LoVo (cell line): ENCODE measurements around the gene KCTD13.
"Not testable (repeated sequence)": the region's sequence is repeated elsewhere in the genome, so short reads cannot be mapped to it uniquely, and the experiment has no call there.

ENCODE experiments used
- DNase-seq: peaks from one replicate; pipeline ENCODE4 v3.0.0-alpha.2; 2016; ENCODE audit warnings: low spot score

Gene KCTD13

DNA sequence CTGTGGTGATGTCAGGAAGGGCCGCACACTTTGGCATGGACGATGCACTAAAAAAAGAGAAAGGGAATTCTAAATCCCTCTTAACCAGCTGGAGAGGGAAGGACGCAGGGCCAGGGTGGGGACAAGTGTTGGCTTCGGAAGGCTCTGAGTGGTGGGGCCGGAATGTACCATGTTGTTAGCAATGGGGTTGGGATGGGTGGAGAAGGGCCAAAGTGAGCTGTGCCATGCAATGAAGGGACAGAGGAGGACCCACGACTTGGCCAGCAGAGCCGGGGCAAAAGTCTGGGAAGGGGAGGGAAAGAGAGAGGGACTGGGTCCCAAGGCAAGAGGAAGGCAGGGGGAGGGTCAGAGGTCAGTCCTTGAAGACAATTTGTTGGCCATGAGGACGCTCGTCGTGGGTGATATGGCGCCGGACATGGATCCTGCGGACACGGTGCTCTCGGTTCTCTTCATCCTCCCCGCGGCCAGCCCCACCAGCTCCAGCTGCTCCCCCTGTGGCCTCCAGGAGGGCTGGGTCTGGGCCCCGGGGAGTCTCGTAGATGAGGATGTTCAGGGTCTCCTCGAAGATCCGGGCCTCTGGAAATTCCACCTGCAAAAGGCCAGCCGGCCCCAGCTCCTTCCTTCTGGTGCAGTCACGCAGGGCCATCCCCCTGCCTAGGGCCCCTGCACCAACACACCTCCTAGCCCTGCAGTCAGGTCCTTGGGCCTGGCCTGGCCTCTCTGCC is 19.3 kb downstream of the KCTD13 start:
- no peak for DNase-seq

DNA sequence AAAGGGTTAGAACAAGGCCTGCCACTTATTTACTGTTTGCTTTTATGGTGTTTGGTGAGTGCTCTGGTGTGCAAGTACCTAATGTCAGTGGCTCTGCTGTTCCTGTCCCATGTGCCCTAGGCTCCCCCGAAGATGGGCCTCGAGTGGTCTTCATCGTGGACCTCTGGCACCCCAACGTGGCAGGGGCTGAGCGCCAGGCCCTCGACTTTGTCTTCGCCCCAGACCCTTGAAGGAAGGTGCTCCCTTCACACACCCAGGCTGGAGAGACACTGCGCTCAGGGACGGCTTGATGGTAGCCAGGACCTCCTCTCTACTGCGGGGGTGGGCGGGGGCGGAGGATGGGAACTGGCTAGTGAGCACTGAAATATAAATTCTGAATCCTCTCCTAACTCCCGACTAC is 20.4 kb downstream of the KCTD13 start:
- no peak for DNase-seq

GRCh38 chr16:29904947-29905346 is 21.1 kb downstream of the KCTD13 start:
- DNase-seq: no peak

DNA sequence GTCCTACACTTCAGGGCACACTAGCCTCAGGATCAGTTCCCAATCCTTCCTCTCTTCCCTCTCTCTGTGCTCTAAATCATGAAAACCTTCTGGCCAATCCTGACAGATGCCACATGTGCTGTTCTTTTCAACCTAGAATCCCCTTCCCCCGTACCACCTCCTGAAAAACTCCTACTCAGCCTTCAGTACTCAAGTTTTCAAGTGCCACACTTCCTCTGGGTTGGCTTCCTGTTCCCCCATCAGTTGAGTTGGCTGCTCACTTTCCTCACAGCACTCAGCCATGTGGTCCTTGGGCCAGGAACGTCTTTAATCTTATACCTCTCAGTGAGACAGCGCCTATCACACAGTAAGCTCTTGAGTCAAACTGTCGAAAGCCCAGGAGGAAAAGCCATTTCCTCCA is 22.4 kb downstream of the KCTD13 start:
- DNase-seq: no peak

GRCh38 chr16:29901607-29901945 is 24.4 kb downstream of the KCTD13 start:
- no peak for DNase-seq

- DNase-seq: no peak
Measured at GRCh38 chr16:29900888-29901606, 25.0 kb downstream of the KCTD13 start.

- peak; percentile 66 for DNase-seq
Measured at GRCh38 chr16:29900102-29900887, 25.7 kb downstream of the KCTD13 start, which contains the start of gene ASPHD1. ASPHD1 (plus strand) TSS chr16:29900488; CDS start chr16:29900972, 484 bp downstream.

DNA sequence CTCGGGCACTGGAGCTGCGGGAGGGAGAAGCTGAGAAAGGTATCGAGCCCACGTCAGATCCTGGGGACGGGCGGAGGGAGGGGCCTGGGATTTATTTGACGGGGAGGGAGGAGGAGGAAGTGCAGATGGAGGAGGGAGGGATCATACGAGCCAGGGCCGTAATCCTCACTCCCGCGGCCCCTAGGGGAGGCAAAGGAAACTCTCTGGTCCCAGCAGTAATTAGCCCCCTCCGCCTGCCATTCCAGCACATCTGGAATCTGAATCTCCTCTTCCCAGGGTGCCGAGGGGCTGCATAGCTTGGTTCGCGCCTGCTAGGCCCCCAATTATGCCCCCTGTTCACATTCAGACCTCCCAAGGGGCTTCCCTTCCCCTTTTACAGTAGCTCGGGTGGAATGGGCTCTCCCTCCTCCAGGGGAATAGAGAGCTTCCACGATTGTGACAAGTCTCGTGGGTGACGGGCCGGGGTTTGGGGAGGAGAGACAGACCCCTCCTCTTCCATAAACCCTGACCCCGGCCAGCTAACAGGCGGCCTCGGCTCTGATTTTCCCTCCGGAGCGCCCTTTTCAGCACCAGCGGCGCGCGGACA is 26.4 kb downstream of the KCTD13 start, which contains the start of gene SEZ6L2:
SEZ6L2 (minus strand) TSS at position 35 of the 586 bp plus-strand sequence. CDS start 531 bp downstream, outside the sequence.
- peak; percentile 87 for DNase-seq

- no peak for DNase-seq
Measured at GRCh38 chr16:29898804-29899515, 27.1 kb downstream of the KCTD13 start.

DNA sequence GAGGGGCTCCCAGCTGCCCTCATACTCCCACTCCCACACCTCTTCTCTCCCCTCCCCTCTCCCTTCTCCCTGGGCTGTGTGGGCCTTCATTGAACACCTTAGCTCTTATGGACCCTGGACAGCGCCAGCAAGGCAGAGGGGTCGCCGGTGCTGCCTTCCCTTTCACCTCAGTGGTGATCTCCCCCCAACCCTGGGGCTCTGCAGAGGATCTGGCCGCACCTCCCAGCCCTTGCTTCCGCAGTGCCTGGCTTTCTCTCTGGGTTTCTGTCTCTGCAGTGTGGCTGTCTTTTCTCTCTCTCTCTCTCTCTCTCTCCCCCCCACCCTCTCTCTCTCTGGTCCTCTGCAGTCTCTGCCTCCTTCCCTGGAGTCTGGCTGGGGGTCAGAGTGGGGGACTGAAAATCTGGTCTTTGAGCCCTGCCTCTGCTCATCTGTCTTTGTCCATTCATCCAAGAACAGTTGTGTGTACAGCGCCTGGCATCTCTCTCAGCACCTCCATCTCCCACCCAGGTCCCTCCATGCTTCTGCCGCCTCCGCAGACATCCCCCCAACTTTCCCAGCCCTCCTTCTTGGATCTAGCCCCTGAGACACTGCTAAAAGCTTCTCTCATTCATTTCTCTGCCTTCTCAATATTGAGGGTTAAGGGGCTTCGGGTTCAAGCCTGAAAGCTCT is 27.8 kb downstream of the KCTD13 start:
- DNase-seq: no peak

- DNase-seq: no peak
Measured at GRCh38 chr16:29897333-29897732, 28.7 kb downstream of the KCTD13 start.

DNA sequence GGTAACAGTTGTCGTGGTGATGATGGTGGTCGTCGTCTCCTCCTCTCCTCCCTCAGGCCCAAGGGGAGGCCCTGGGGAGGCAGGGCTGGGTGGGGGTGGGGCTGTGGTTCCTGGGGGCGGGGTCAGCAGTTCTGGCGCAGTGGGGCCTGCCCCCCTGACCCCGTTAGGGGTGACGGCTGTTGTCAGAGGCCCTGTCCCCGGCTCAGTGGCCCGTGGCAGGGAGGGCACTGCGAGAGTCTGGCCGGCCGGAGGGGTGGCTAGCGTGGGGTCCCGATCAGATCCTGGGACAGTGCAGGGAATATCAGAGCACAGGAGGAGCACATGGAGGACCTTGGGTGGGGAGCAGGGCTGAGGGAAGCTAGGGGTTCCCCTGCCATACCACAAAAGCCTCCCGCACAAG is 29.2 kb downstream of the KCTD13 start:
- DNase-seq: no peak

DNA sequence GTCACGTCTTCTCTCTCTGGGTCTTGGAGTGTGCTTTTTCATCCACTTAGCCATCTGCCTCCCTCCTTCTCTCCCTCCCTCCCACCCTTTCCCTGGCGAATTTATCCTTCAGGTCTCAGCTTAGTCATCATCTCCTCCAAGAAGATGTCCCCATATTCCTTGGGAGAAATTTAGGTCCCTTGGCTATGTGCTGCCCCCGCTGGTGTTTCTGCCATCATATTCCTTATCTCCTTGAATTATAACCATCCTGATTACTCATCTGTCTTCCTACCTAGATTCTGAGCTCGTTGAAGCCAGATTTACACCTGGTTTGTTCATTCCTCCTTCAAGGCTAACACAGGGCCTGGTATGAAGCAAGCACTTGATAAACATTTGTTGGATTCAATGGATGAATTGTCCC is 31.7 kb downstream of the KCTD13 start:
- no peak for DNase-seq

- DNase-seq: no peak
Measured at GRCh38 chr16:29893553-29893952, 32.5 kb downstream of the KCTD13 start.

DNA sequence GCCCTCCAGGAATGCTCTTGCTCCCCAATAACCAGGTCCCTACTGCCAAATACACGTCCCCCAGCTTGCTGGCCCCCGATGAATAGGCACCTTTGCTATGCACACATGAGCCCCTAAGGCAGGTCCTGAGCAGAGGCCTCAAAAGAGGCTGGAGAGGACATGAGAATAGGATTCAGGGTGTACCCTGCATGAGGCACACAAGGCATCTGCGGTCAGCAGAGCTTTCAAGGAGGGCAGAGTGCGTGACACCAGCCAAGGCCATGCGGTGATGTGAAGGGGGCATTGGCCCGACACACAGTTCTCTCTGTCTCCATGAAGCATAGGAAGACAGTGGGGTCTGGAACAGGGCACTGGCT is 33.6 kb downstream of the KCTD13 start:
- DNase-seq: no peak

DNA sequence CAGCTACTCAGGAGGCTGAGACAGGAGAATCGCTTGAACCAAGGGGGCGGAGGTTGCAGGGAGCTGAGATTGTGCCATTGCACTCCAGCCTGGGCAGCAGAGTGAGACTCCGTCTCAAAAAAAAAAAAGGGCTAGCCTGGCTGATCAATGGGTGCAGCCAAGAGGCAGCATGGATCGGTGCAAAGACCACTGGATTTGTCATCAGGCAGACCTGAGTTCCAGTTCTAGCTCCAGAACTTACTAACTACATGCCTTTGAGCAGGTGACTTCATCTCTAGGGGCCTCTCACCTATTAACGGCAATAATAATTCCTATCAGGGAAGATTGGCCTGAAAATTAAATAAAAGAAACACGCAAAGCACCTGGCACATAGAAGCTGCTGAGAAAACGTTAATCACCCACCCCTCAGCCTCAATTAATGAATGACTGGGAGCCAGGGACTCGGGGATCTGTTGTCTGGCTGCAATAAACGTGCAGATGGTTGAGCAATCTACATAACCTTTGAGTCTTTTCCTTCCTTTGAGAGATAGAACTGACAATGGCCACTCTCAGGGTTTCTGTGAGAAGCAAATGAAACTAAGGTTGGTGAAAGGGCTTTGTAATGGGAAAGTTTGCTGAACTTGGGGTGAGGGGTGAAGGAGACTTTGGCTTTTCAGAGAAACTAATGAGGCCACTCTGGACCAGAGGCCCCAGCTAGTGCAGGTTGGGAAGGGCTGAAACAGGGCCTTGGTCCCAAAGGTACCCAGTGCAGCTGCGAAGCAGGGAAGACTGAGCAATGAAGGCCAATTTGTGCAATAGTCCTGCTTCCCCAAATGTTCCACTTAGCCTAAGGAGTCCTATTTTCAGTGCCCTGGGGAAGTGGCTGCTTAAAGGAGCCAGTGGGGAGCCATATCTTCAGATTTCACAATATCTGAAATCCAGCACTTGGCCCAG is 34.2 kb downstream of the KCTD13 start:
- no peak for DNase-seq

GRCh38 chr16:29889372-29889771 is 36.7 kb downstream of the KCTD13 start:
- not testable (repeated sequence) for DNase-seq

DNA sequence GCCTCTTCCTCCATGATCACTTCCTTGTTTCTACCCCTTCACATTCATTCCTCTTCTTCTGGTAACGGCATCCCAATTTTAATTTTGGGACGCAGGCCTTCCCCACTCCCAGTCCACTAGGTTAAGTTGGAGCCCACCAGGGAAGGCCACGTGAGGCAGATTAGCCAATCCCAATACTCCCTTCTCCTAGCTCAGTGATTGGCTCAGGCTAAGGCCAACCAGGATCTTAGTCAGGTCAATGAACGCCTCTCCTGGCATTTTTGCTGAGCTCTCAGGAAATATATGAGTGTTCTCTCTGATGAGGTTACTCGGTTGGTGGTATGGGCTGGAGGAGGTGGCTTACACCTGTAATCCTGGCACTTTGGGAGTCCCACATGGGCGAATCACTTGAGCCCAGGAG is 42.0 kb downstream of the KCTD13 start:
- DNase-seq: no peak

- DNase-seq: no peak
Measured at GRCh38 chr16:29881050-29881449, 45.0 kb downstream of the KCTD13 start.

GRCh38 chr16:29878172-29878571 is 47.9 kb downstream of the KCTD13 start:
- DNase-seq: no peak
